H54 (cell line): Measurements from ENCODE around the gene NCOA3.

Experiments used
- DNase-seq: peaks from one replicate; pipeline ENCODE4 v3.0.0; 2011; ENCODE audit warnings: low spot score, mixed read lengths; ENCODE audit not compliant: insufficient read length
- FAIRE-seq: peaks from 3 replicates; lab custom pipeline; 2011; peaks lifted over from hg19 to GRCh38; lab: Jason Lieb, UNC
- POLR2A ChIP-seq: IDR thresholded peaks from 2 replicates; pipeline ENCODE4 v1.6.1; 2011; ENCODE audit warnings: low read depth, mild to moderate bottlenecking, low read length

Gene NCOA3

DNA sequence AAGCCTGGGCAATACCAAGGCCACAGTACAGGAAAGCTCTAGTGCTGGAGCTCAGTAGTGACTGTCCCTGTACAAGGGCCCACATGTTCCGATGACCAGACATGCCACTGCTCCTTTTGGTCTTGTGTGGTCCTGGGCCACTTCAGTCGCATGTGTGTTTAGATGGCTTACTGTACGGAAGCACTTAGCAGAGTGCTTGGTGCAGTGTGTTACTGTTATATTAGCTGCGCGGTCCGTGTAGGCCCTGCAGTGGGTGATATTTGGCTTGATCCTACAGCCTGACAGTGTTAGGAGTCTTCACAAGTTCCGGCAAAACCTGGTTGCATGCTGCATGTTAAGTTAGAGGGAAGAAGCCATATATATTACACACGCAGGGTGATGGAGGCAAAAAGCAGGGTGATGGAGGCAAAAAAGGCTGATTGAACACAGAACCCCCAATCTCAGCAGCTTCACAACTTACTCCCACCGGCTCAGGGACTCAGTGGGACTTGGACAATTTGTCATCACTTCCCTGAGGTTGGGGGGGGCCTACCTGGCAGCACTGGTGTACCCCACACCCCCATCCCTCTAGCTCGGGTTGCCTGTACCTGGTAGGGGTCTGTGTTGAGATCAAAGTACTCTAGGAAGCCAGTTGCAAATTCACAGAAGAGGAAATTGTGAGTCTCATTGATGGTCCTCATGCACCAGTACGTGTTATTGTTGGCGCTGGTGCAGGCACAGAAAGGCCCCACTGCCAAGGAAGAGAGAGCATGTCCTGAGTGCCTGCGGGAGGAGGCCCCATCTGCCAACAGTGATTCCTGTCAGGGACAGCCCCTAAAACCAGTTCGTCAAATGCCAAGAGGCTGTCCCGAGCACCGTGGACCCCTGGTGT lies 161.0 kb downstream of the NCOA3 start:
- DNase-seq (no peak), FAIRE-seq (no peak)
- TF ChIP-seq POLR2A, result no peak

GRCh38 chr20:47663354-47664067 lies 161.8 kb downstream of the NCOA3 start:
- DNase-seq (peak; percentile 80), FAIRE-seq (no peak)
- no peak for TF ChIP-seq POLR2A

GRCh38 chr20:47664068-47664437 lies 162.4 kb downstream of the NCOA3 start:
- FAIRE-seq (no peak), DNase-seq (no peak)

GRCh38 chr20:47664744-47665143 lies 163.1 kb downstream of the NCOA3 start:
- DNase-seq (no peak), FAIRE-seq (no peak)
- no peak for TF ChIP-seq POLR2A

More at GRCh38 chr20:47664068-47664437, 162.4 kb downstream of the NCOA3 start:
- TF ChIP-seq POLR2A, result no peak

DNA sequence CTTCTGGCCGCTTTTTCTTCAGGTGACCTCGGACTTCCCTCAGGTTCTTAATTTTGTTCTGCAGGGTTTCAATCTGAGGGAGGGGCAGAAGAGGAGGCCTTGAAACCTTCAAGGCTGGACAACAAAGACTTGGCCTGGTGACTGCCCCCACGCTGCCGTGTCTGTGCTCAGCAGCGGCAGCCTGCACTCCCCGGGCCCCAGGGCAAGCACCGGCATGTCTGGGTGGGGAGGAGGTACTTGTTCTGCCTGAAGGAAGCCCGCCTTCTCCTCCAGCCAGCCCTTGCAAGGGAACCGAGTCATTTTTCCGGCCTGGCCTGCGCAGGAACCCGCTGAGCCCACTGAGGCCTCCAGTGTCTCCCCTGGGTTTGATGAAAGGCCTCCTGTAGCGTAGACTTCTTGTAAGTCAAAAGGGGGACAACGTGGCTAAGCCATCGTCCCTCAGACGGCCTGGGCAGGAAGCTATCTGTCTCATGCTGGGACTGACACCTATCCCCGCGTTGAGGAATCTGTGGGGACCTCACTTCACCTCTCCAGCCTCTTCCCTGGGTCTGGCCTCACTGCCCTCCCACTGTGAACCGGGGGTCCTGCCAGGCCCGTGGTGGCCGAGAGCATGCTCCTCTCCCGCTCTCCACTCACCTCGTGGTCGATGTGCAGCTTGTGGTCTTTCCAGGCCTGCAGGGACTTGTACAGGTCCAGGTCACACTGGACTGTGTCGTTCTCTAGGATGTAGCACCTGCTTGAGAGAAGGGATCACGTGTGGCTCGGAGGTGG lies 163.7 kb downstream of the NCOA3 start:
- DNase-seq (no peak), FAIRE-seq (no peak)
- TF ChIP-seq POLR2A, result no peak

DNA sequence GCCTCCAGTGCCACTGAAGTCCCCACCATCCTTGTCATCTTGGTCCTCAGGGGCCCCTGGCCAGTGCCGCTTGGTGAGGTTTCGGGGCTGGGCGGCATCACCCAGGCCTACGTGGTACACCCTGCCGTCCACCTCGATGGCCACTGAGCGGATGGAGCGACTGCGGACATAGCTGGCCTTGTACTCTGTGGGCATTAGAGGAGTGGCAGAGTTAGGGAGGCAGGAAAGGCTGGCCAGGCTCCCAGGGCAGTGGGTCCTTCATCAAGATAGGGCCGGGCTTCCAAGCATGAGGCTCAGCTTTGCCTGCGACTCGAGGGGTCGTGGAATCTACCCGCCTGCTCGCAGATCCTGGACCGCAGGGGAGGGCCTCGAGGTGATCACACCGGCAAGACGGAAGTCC lies 164.6 kb downstream of the NCOA3 start:
- no peak for FAIRE-seq
- DNase-seq, result no peak
- no peak for TF ChIP-seq POLR2A

DNA sequence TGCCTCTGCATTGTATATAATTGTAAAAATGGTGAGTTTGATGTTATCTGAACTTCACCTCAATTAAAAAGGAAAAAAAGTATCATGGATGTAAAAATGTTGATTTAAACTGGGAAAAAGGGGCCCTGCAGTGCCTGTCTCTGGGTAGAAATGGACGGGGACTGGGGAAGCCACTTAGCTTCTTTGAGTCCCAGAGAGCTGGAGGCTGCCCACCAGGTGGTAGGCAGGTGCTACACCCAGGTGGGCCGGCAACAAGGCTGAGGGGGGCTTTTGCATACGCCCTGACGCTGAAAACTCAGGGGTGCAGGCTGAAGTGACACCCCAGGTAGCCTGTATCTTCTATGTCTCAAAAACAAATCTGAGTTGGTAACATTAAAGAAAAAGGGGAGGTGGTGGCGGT lies 165.4 kb downstream of the NCOA3 start:
- no peak for DNase-seq
- TF ChIP-seq POLR2A, result no peak
- FAIRE-seq, result no peak

- no peak for TF ChIP-seq POLR2A
- DNase-seq (no peak), FAIRE-seq (no peak)
Measured at GRCh38 chr20:47667531-47668312, 166.0 kb downstream of the NCOA3 start.

DNA sequence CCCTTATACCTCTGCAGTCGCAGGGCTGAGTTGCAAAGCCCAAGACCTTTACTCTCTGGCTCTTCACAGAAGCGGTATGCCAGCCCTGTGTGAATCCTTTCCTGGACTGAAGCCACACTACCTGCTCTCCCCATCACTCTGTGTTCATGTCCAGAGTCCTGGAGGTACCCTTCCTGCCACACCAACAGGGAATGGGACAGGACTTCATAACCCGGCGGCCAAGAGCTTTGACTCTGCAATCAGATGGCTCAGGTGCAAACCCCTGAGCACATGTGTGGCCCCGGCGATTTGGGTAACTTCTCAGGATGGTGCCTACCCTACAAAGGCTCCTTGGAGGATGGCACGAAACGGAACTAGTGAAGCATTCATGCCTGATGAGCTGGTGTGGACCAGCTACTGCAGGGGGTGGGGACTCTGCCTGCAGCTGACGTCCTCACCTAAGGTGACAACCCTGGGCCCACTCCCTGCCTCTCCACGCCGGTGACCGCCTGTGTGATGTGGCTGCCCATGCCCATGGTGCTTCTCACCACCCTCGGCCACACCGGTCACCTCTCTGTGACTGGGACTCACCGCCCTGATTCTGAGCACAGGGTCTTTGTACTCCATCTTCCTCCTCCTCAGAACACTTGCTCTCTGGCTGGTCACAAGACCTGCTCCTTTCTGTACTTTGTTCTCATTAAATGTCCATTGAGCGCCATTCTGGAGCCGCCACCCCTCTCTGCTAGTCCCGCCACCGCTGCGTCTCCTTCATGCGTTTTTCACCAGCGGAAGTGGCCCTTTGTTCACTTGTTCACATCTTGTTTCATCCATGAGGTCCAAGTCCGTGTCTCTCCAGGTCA lies 166.8 kb downstream of the NCOA3 start:
- TF ChIP-seq POLR2A, result no peak
- no peak for DNase-seq
- no peak for FAIRE-seq

DNA sequence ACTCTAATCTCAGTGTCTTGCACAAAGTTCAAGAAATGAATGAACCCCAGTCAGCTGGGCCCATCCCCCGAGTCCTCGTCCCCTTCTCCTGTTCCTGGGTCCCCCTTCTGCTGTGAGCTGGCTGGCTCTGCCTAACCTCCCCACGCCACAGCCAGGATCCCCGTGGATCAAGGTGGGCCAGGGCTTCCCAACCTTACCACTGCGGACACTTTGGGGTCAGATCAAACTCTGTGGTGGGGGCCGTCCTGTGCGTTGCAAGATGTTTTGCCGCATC lies 167.4 kb downstream of the NCOA3 start:
- DNase-seq, result no peak
- TF ChIP-seq POLR2A, result no peak
- no peak for FAIRE-seq

- FAIRE-seq (no peak), DNase-seq (no peak)
- TF ChIP-seq POLR2A, result no peak
Measured at GRCh38 chr20:47669489-47669888, 167.8 kb downstream of the NCOA3 start.
